CD14-positive monocyte (primary cell): ENCODE measurements around the gene FZD2. TPM values are rescaled to one million over a fixed set of nuclear protein-coding genes. Genes with fewer than 3 reads are reported as not detected.

Experiments
- DNase-seq, 3 donors: peaks; one replicate each; pipeline ENCODE4 v3.0.0-alpha.2; 2011 to 2022
- H2AFZ ChIP-seq: 2 replicates; pipeline ENCODE4 v1.6.0; 2012; ENCODE audit warnings: mild to moderate bottlenecking, low read depth, low read length, inconsistent platforms; ENCODE audit not compliant: insufficient read depth, poor library complexity, severe bottlenecking
- H3K27ac ChIP-seq, 2 donors: 1 replicate in 1 of 2; 2 replicates in 1 of 2; pipeline ENCODE4 v1.5.1; 2012 to 2013; ENCODE audit warnings: low read length in 2 of 2, control low read depth in 1 of 2, inconsistent platforms in 1 of 2, low read depth in 1 of 2, mild to moderate bottlenecking in 1 of 2
- H3K27me3 ChIP-seq, 2 donors: one replicate each; pipeline versions ENCODE4 v1.6.0 to v1.6.1; 2011 to 2013; ENCODE audit warnings: low read length in 2 of 2; ENCODE audit not compliant: control insufficient read depth in 2 of 2, insufficient read depth in 2 of 2
- H3K36me3 ChIP-seq, 2 donors: replicated peaks in 1 of 2; 1 replicate in 1 of 2; 2 replicates in 1 of 2; pipeline versions ENCODE4 v1.5.1 to v1.6.1; 2012 to 2013; ENCODE audit warnings: low read length in 2 of 2, control low read depth in 1 of 2, inconsistent platforms in 1 of 2, mild to moderate bottlenecking in 1 of 2; ENCODE audit not compliant: insufficient read depth in 2 of 2, control insufficient read depth in 1 of 2
- H3K4me1 ChIP-seq, 2 donors: 1 replicate in 1 of 2; 2 replicates in 1 of 2; pipeline versions ENCODE4 v1.5.1 to v1.6.1; 2012 to 2013; ENCODE audit warnings: low read length in 2 of 2, control low read depth in 1 of 2, inconsistent platforms in 1 of 2, mild to moderate bottlenecking in 1 of 2, moderate library complexity in 1 of 2; ENCODE audit not compliant: insufficient read depth in 2 of 2, control insufficient read depth in 1 of 2
- H3K4me2 ChIP-seq: replicated peaks from 2 replicates; pipeline ENCODE3; 2012; ENCODE audit warnings: low read length, moderate library complexity, mild to moderate bottlenecking; ENCODE audit not compliant: poor library complexity, severe bottlenecking; ENCODE audit errors: extremely low read depth
- H3K4me3 ChIP-seq, 3 experiments: fragments of 200-600 bp in 1 of 3; sonication (generic) in 1 of 3; replicated peaks in 1 of 3; 1 replicate in 2 of 3; 2 replicates in 1 of 3; pipeline ENCODE4 v1.5.1; 2011 to 2013; ENCODE audit warnings: low read length in 3 of 3, mild to moderate bottlenecking in 3 of 3, control low read depth in 2 of 3, low read depth in 2 of 3, inconsistent platforms in 1 of 3, moderate library complexity in 1 of 3
- H3K79me2 ChIP-seq: 2 replicates; pipeline ENCODE4 v1.6.0; 2012; ENCODE audit warnings: mild to moderate bottlenecking, control low read depth, inconsistent platforms, low read length, moderate library complexity; ENCODE audit not compliant: insufficient read depth
- H3K9ac ChIP-seq: 2 replicates; pipeline ENCODE4 v1.6.0; 2017; ENCODE audit warnings: low read length, mild to moderate bottlenecking; ENCODE audit not compliant: insufficient read depth, poor library complexity, severe bottlenecking
- H3K9me3 ChIP-seq, 2 donors: replicated peaks in 1 of 2; 1 replicate in 1 of 2; 2 replicates in 1 of 2; pipeline versions ENCODE4 v1.5.1 to v1.6.1; 2012 to 2013; ENCODE audit warnings: low read length in 2 of 2, control low read depth in 1 of 2; ENCODE audit not compliant: control insufficient read depth in 1 of 2, insufficient read depth in 1 of 2
- H4K20me1 ChIP-seq: 2 replicates; pipeline ENCODE4 v1.6.0; 2012; ENCODE audit warnings: mild to moderate bottlenecking, low read length, control low read depth, moderate library complexity; ENCODE audit not compliant: insufficient read depth
- H3K27ac Mint-ChIP-seq, 7 donors: one replicate each; pipeline ENCODE4 v1.8.0; 2020; ENCODE audit warnings: mild to moderate bottlenecking in 7 of 7, mixed read lengths in 7 of 7, moderate library complexity in 6 of 7, inconsistent platforms in 2 of 7
- H3K27me3 Mint-ChIP-seq, 3 donors: one replicate each; pipeline ENCODE4 v1.8.0; 2021 to 2022; ENCODE audit warnings: low read depth in 3 of 3, mild to moderate bottlenecking in 3 of 3, mixed read lengths in 3 of 3, moderate library complexity in 3 of 3, inconsistent platforms in 1 of 3
- H3K36me3 Mint-ChIP-seq, 2 donors: one replicate each; pipeline ENCODE4 v1.8.0; 2020; ENCODE audit warnings: mixed read lengths in 2 of 2, inconsistent platforms in 1 of 2, mild to moderate bottlenecking in 1 of 2
- H3K4me1 Mint-ChIP-seq: one replicate; pipeline ENCODE4 v1.8.0; 2020; ENCODE audit warnings: mild to moderate bottlenecking, mixed read lengths
- H3K4me3 Mint-ChIP-seq, 2 donors: one replicate each; pipeline ENCODE4 v1.8.0; 2020; ENCODE audit warnings: mild to moderate bottlenecking in 2 of 2, mixed read lengths in 2 of 2, moderate library complexity in 1 of 2
- H3K9me3 Mint-ChIP-seq, 7 donors: one replicate each; pipeline ENCODE4 v1.8.0; 2020 to 2022; ENCODE audit warnings: mixed read lengths in 7 of 7, mild to moderate bottlenecking in 6 of 7, moderate library complexity in 6 of 7, inconsistent platforms in 2 of 7
- WGBS: methylation state at CpG from one replicate; pipeline ENCODE4 v1.1.5; 2013; ENCODE audit warnings: missing lambda C conversion rate; ENCODE audit not compliant: insufficient coverage; 5-methylcytosine and 5-hydroxymethylcytosine counted together
- intact Hi-C, 2 donors: fragments of 100-400 bp; cut with micrococcal nuclease; formaldehyde crosslinking; loops; one replicate each; pipeline versions ENCODE4 v1.15.0 to v1.15.1; 2023
- polyA plus RNA-seq, 3 donors: library from polyadenylated mRNA; depleted of rRNA in 1 of 3; unstranded in 2 of 3; stranded (reverse) in 1 of 3; fragments of 300-500 nt in 2 of 3; fragments of >200 nt in 1 of 3; fragmentation: Illumina TruSeq in 2 of 3; gene quantifications; 1 replicate in 2 of 3; 2 replicates in 1 of 3; pipeline ENCODE4 v1.2.3, GENCODE V29; 2012 to 2021
- TF ChIP-seq, protein P1 (sequence below): fragments of 200-600 bp; IDR thresholded peaks from one replicate; pipeline ENCODE4 v1.8.0; 2022; ENCODE audit warnings: antibody characterized with exemption, mild to moderate bottlenecking

FZD2 gene
- polyA plus RNA-seq, 3 donors, result 3.1 to 7.2 (median 6.2) TPM

DNA sequence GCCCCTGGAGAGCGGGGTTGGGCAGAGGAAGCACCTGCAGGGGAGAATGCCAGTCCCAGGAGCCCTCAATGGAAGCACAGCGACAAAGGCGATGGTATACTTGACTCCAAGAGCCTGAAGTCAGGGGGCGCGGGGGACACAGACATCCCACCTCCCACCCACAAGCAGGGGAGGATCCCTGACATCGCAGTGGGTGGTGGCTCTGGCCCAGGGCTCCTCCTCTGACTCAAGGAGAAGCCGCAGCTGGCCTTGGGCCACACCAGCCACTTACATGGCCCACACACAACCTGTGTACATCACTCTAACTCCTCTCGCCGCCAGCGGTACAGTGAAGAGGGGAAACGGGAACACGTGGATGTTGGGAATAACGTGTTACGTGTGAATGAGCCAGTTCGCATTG, 44.3 kb downstream of the FZD2 start:
- Mint-ChIP-seq H3K4me1 (no peaks in the 10 kb centered on the region), H3K27ac (no peak overlapping the region), H3K36me3 (no peaks in the 10 kb centered on the region), H3K27me3 (peaks cover 0 to 7% (median 5%) of the 10 kb centered on the region in 3 donors), H3K4me3 (no peak overlapping the region), H3K9me3 (no peaks in the 10 kb centered on the region)
- no peak overlapping the region for H3K4me2 ChIP-seq
- no peaks in the 10 kb centered on the region for H4K20me1 ChIP-seq
- H3K4me3 ChIP-seq, result no peak overlapping the region
- no peaks in the 10 kb centered on the region for H3K79me2 ChIP-seq
- no peak overlapping the region for H2AFZ ChIP-seq
- no peaks in the 10 kb centered on the region for H3K9me3 ChIP-seq
- TF ChIP-seq, protein P1, sequence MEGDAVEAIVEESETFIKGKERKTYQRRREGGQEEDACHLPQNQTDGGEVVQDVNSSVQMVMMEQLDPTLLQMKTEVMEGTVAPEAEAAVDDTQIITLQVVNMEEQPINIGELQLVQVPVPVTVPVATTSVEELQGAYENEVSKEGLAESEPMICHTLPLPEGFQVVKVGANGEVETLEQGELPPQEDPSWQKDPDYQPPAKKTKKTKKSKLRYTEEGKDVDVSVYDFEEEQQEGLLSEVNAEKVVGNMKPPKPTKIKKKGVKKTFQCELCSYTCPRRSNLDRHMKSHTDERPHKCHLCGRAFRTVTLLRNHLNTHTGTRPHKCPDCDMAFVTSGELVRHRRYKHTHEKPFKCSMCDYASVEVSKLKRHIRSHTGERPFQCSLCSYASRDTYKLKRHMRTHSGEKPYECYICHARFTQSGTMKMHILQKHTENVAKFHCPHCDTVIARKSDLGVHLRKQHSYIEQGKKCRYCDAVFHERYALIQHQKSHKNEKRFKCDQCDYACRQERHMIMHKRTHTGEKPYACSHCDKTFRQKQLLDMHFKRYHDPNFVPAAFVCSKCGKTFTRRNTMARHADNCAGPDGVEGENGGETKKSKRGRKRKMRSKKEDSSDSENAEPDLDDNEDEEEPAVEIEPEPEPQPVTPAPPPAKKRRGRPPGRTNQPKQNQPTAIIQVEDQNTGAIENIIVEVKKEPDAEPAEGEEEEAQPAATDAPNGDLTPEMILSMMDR, result no peak
- 73% methylated on average over 9 of the region's 15 CpGs for WGBS
- no peaks in the 10 kb centered on the region for H3K27me3 ChIP-seq
- H3K4me1 ChIP-seq, result no peaks in the 10 kb centered on the region
- H3K36me3 ChIP-seq, result no peaks in the 10 kb centered on the region
- H3K9ac ChIP-seq, result no peak overlapping the region
- no peak overlapping the region for H3K27ac ChIP-seq
- intact Hi-C loops, result no loop called here
- DNase-seq, result no peak

DNA sequence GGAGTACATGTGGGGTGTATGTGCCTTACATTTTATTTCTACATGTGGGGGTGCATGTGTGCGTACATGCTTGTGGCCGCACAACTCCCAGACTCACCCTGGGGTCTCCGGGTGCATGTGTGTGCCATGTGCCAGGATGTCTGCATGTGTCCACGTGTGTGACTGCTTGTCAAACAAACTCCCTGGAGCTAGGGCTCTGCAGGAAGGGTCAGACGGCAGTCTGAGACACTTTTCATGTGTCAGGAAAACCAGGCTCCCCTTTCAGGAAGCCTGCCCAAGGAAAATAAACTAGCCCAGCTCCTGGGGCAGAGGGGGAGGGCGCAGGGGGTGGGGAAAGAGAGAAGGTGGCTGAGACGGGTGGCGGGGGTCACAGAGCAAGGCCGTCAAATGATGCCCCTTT, 44.7 kb downstream of the FZD2 start:
- TF ChIP-seq, protein P1, result no peak
- H3K9me3 ChIP-seq, result no peaks in the 10 kb centered on the region
- Mint-ChIP-seq H3K27ac (no peak overlapping the region), H3K4me3 (no peak overlapping the region), H3K4me1 (no peaks in the 10 kb centered on the region), H3K9me3 (peaks cover 0 to 3% (median 0%) of the 10 kb centered on the region in 7 donors), H3K27me3 (peaks cover 0 to 7% (median 4%) of the 10 kb centered on the region in 3 donors), H3K36me3 (no peaks in the 10 kb centered on the region)
- H3K4me1 ChIP-seq, result no peaks in the 10 kb centered on the region
- intact Hi-C loops, result no loop called here
- H3K27me3 ChIP-seq, result no peaks in the 10 kb centered on the region
- WGBS, result 77% methylated on average over 5 of the region's 9 CpGs
- H3K36me3 ChIP-seq, result no peaks in the 10 kb centered on the region
- H3K4me2 ChIP-seq, result no peak overlapping the region
- H3K79me2 ChIP-seq, result no peaks in the 10 kb centered on the region
- H4K20me1 ChIP-seq, result no peaks in the 10 kb centered on the region
- no peak overlapping the region for H3K9ac ChIP-seq
- H2AFZ ChIP-seq, result no peak overlapping the region
- H3K4me3 ChIP-seq, result no peak overlapping the region
- DNase-seq, result no peak
- H3K27ac ChIP-seq, result no peak overlapping the region
